Measurements from ENCODE around the gene GPC5. TPM values are rescaled to one million over a fixed set of nuclear protein-coding genes. Genes with fewer than 3 reads are reported as not detected.

The GPC5 gene
- total RNA-seq, 2 donors from 2014 or later: 0.83 to 1.3 TPM

GRCh38 chr13:91399189-91400062, 1.0 kb downstream of the GPC5 start:
- peaks cover 0 to 5% of the 10 kb centered on the region in 2 donors for H3K27me3 ChIP-seq
- TF ChIP-seq, protein P1, sequence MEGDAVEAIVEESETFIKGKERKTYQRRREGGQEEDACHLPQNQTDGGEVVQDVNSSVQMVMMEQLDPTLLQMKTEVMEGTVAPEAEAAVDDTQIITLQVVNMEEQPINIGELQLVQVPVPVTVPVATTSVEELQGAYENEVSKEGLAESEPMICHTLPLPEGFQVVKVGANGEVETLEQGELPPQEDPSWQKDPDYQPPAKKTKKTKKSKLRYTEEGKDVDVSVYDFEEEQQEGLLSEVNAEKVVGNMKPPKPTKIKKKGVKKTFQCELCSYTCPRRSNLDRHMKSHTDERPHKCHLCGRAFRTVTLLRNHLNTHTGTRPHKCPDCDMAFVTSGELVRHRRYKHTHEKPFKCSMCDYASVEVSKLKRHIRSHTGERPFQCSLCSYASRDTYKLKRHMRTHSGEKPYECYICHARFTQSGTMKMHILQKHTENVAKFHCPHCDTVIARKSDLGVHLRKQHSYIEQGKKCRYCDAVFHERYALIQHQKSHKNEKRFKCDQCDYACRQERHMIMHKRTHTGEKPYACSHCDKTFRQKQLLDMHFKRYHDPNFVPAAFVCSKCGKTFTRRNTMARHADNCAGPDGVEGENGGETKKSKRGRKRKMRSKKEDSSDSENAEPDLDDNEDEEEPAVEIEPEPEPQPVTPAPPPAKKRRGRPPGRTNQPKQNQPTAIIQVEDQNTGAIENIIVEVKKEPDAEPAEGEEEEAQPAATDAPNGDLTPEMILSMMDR (IDR thresholded peaks at IDR 0.05): no peak
- DNase-seq (ENCODE audit: low spot score): no peak

GRCh38 chr13:91400063-91400399, 1.6 kb downstream of the GPC5 start:
- Histone ChIP-seq H3K9me3 (no peaks in the 10 kb centered on the region), H3K27me3 (peaks cover 0 to 5% of the 10 kb centered on the region in 2 donors), H3K36me3 (no peaks in the 10 kb centered on the region), H3K4me1 (peaks cover 0 to 14% of the 10 kb centered on the region in 2 donors), H3K4me3 (no peak overlapping the region), H3K27ac (no peak overlapping the region)
- DNase-seq (ENCODE audit: low spot score): no peak
- TF ChIP-seq, protein P1 (IDR thresholded peaks at IDR 0.05): no peak

More at GRCh38 chr13:91399189-91400062, 1.0 kb downstream of the GPC5 start:
- Histone ChIP-seq H3K9me3 (no peaks in the 10 kb centered on the region), H3K27ac (peak overlapping the region in 1 of 2 donors; percentile 16), H3K4me1 (peaks cover 0 to 14% of the 10 kb centered on the region in 2 donors), H3K4me3 (peak overlapping the region; percentile 30 to 62), H3K36me3 (no peaks in the 10 kb centered on the region)

GRCh38 chr13:91400671-91401070, 2.2 kb downstream of the GPC5 start:
- no peak for DNase-seq (ENCODE audit: low spot score)
- TF ChIP-seq, protein P1 (IDR thresholded peaks at IDR 0.05): no peak
- Histone ChIP-seq H3K4me3 (no peak overlapping the region), H3K36me3 (no peaks in the 10 kb centered on the region), H3K27ac (no peak overlapping the region), H3K4me1 (peaks cover 0 to 14% of the 10 kb centered on the region in 2 donors), H3K9me3 (no peaks in the 10 kb centered on the region), H3K27me3 (peaks cover 0 to 5% of the 10 kb centered on the region in 2 donors)

DNA sequence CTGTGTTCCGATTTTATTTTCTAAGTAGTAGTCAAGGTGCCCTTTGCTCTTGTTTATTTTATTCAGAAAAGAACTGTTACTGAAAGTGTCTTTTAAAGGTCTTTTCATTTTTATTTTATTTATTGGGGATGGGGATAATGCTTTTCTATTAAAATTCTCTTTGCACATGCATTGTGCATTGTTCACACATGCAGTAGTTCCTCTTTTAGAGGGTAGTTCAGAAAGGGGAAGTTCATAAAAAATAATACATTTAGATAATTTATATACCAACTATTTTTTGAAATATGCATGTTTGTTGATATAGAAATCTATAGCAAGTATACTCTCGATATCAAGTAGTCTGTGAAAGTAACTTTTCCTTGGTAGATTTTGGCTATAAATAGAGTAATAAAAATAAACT, 3.5 kb downstream of the GPC5 start:
- H3K4me1 ChIP-seq: peaks cover 0 to 14% of the 10 kb centered on the region in 2 donors
- no peak overlapping the region for H3K4me3 ChIP-seq
- no peak for DNase-seq (ENCODE audit: low spot score)
- no peak overlapping the region for H3K27ac ChIP-seq
- peaks cover 0 to 5% of the 10 kb centered on the region in 2 donors for H3K27me3 ChIP-seq
- H3K9me3 ChIP-seq: no peaks in the 10 kb centered on the region
- TF ChIP-seq, protein P1 (IDR thresholded peaks at IDR 0.05): no peak
- no peaks in the 10 kb centered on the region for H3K36me3 ChIP-seq

DNA sequence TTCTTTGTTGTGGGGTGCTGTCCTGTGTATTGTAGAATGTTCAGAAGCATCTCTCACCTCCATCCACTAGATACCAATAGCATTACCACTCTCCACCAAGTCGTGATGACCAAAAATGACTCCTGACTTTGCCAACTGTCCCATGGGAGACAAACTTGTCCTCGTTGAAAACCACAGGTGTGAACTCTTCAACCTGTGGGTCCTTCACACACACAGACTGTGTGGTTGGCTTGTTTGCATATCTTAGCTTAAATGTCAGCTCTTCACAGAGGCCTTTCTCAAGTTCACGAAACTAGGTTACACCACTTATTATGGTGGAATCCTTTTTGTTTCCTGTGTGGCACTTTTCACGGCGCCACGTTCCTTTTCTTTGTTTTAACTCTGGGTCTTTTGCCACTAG, 6.8 kb downstream of the GPC5 start:
- Histone ChIP-seq H3K4me3 (no peak overlapping the region), H3K27me3 (no peaks in the 10 kb centered on the region)

More for the DNA sequence above, 6.8 kb downstream of the GPC5 start:
- Histone ChIP-seq H3K27ac (no peak overlapping the region), H3K4me1 (no peaks in the 10 kb centered on the region), H3K36me3 (no peaks in the 10 kb centered on the region), H3K9me3 (no peaks in the 10 kb centered on the region)
- TF ChIP-seq, protein P1 (IDR thresholded peaks at IDR 0.05): no peak
- DNase-seq (ENCODE audit: low spot score): no peak

Measured in right atrium auricular region (tissue), 2 donors.